Activated gamma-delta T cell treated with anti-CD3 and anti-CD28 coated beads, Interleukin-2, amount 50 U/mL, for 16 hours (primary cell): Measurements from ENCODE around the gene C1QL4.
A peak's percentile ranks its signal among the peaks of the same experiment; 100 is the strongest.
"Not testable (repeated sequence)": the region's sequence is repeated elsewhere in the genome, so short reads cannot be mapped to it uniquely, and the experiment has no call there.

Source experiments
- DNase-seq: peaks from one replicate; pipeline ENCODE4 v3.0.0-alpha.2; 2020; ENCODE audit warnings: low read depth

The C1QL4 gene

GRCh38 chr12:49333778-49334177 lies 3.2 kb downstream of the C1QL4 start:
- not testable (repeated sequence) for DNase-seq

- DNase-seq: no peak
Observed at GRCh38 chr12:49332891-49333371, 4.1 kb downstream of the C1QL4 start.

- no peak for DNase-seq
Observed at GRCh38 chr12:49332441-49332861, 4.5 kb downstream of the C1QL4 start.

- DNase-seq: no peak
Observed at GRCh38 chr12:49331380-49332222, 5.4 kb downstream of the C1QL4 start.

- no peak for DNase-seq
Observed at GRCh38 chr12:49330631-49331379, 6.2 kb downstream of the C1QL4 start.

GRCh38 chr12:49330032-49330619 lies 6.9 kb downstream of the C1QL4 start:
- no peak for DNase-seq

GRCh38 chr12:49328816-49329215 lies 8.2 kb downstream of the C1QL4 start:
- no peak for DNase-seq

- DNase-seq: no peak
Observed at GRCh38 chr12:49327887-49328286, 9.1 kb downstream of the C1QL4 start.

GRCh38 chr12:49327368-49327767 lies 9.6 kb downstream of the C1QL4 start:
- no peak for DNase-seq

GRCh38 chr12:49325606-49326005 lies 11.4 kb downstream of the C1QL4 start:
- no peak for DNase-seq

GRCh38 chr12:49323524-49324097 lies 13.4 kb downstream of the C1QL4 start:
- DNase-seq: no peak

GRCh38 chr12:49322708-49323523 lies 14.1 kb downstream of the C1QL4 start, which contains the start of gene TROAP:
Gene TROAP (plus strand): TSS chr12:49323255. CDS start chr12:49323609, 354 bp downstream.
- DNase-seq: peak; percentile 95

- no peak for DNase-seq
Observed at GRCh38 chr12:49322367-49322707, 14.7 kb downstream of the C1QL4 start.

GRCh38 chr12:49320411-49321103 lies 16.4 kb downstream of the C1QL4 start:
- not testable (repeated sequence) for DNase-seq

- not testable (repeated sequence) for DNase-seq
Observed at GRCh38 chr12:49317118-49317517, 19.9 kb downstream of the C1QL4 start.

GRCh38 chr12:49314811-49315210 lies 22.2 kb downstream of the C1QL4 start:
- DNase-seq: no peak

GRCh38 chr12:49310451-49311000 lies 26.5 kb downstream of the C1QL4 start:
- DNase-seq: not testable (repeated sequence)

GRCh38 chr12:49309386-49309785 lies 27.6 kb downstream of the C1QL4 start:
- no peak for DNase-seq

GRCh38 chr12:49305762-49306510 lies 31.1 kb downstream of the C1QL4 start:
- DNase-seq: no peak

GRCh38 chr12:49304161-49304560 lies 32.8 kb downstream of the C1QL4 start:
- no peak for DNase-seq
